ENCODE measurements around the gene INTS11. TPM values are rescaled to one million over a fixed set of nuclear protein-coding genes. Genes with fewer than 3 reads are reported as not detected.

INTS11 gene
- total RNA-seq, 1 donor from 2014 or later = 54.0 TPM

- peak; percentile 16 for ATAC-seq
Observed at GRCh38 chr1:1343811-1344421, 19.5 kb upstream of the INTS11 start.

- no peak for ATAC-seq
Observed at GRCh38 chr1:1342584-1343115, 18.2 kb upstream of the INTS11 start.

- ATAC-seq = no peak
Observed at GRCh38 chr1:1342061-1342562, 17.7 kb upstream of the INTS11 start.

- ATAC-seq = no peak
Observed at GRCh38 chr1:1341549-1342021, 17.1 kb upstream of the INTS11 start.

- no peak for ATAC-seq
Observed at GRCh38 chr1:1340791-1341548, 16.5 kb upstream of the INTS11 start.

- ATAC-seq = no peak
Observed at GRCh38 chr1:1340185-1340584, 15.7 kb upstream of the INTS11 start.

- ATAC-seq = no peak
Observed at GRCh38 chr1:1338278-1338677, 13.8 kb upstream of the INTS11 start.

GRCh38 chr1:1337793-1338147 is 13.3 kb upstream of the INTS11 start:
- ATAC-seq = peak; percentile 49

GRCh38 chr1:1336931-1337792 is 12.7 kb upstream of the INTS11 start:
- ATAC-seq = no peak

- no peak for ATAC-seq
Observed at GRCh38 chr1:1336446-1336845, 12.0 kb upstream of the INTS11 start.

- no peak for ATAC-seq
Observed at GRCh38 chr1:1335792-1336248, 11.4 kb upstream of the INTS11 start.

- ATAC-seq = no peak
Observed at GRCh38 chr1:1335283-1335682, 10.8 kb upstream of the INTS11 start.

GRCh38 chr1:1334835-1335234 is 10.4 kb upstream of the INTS11 start:
- ATAC-seq = no peak

GRCh38 chr1:1333551-1334241 is 9.2 kb upstream of the INTS11 start:
- ATAC-seq = peak; percentile 0

GRCh38 chr1:1332774-1333480 is 8.5 kb upstream of the INTS11 start:
- ATAC-seq = peak; percentile 66

- peak; percentile 48 for ATAC-seq
Observed at GRCh38 chr1:1332031-1332755, 7.7 kb upstream of the INTS11 start.

- peak; percentile 41 for ATAC-seq
Observed at GRCh38 chr1:1331068-1331965, 6.9 kb upstream of the INTS11 start, which contains the start of gene TAS1R3. Gene TAS1R3, plus strand, starts transcription at chr1:1331280. Its CDS starts 66 bp downstream, at chr1:1331346.

- peak; percentile 0 for ATAC-seq
Observed at GRCh38 chr1:1330366-1331067, 6.1 kb upstream of the INTS11 start.

All from esophagus mucosa (tissue), 1 donor.